Panc1 (cell line): ENCODE results near the gene FRK. TPM values are rescaled to one million over a fixed set of nuclear protein-coding genes. Genes with fewer than 3 reads are reported as not detected.

Source experiments
- ATAC-seq: fragments of 200-7000 bp; cut with Tn5 transposase; 2 replicates; pipeline ENCODE4 v1.9.1; 2020; ENCODE audit warnings: mild to moderate bottlenecking, moderate library complexity
- BruUV-seq: library from RNA; stranded (reverse); fragments of 400-500 nt; replicated peaks from 2 replicates; lab custom pipeline; 2021; lab: Mats Ljungman, UMichigan
- CTCF ChIA-PET: fragments of 300-600 bp; sonication (Branson Sonifier 250); formaldehyde crosslinking; loops from one replicate; lab custom pipeline; 2022; ENCODE audit warnings: antibody characterized with exemption; lab: Charles Lee
- POLR2A ChIA-PET: fragments of 300-600 bp; sonication (Branson Sonifier 250); formaldehyde crosslinking; loops from one replicate; lab custom pipeline; 2022; ENCODE audit warnings: antibody characterized with exemption; lab: Charles Lee
- DNase-seq: peaks from one replicate; pipeline ENCODE4 v3.0.0-alpha.2; 2010; ENCODE audit warnings: low read depth, low spot score
- H3K27ac ChIP-seq: 2 replicates; pipeline ENCODE4 v1.5.1; 2011; ENCODE audit warnings: mild to moderate bottlenecking, low read length, inconsistent platforms
- H3K27me3 ChIP-seq: fragments of 200-500 bp; sonication (Bioruptor generic); 2 replicates; pipeline ENCODE4 v1.6.0; 2014; ENCODE audit warnings: low read length, inconsistent platforms; ENCODE audit not compliant: control insufficient read depth, insufficient read depth
- H3K36me3 ChIP-seq: fragments of 200-500 bp; sonication (Bioruptor generic); 2 replicates; pipeline ENCODE4 v1.5.1; 2014; ENCODE audit warnings: inconsistent platforms, mild to moderate bottlenecking, low read length, moderate library complexity; ENCODE audit not compliant: control insufficient read depth, insufficient read depth
- H3K4me1 ChIP-seq: 2 replicates; pipeline ENCODE4 v1.5.1; 2011; ENCODE audit warnings: inconsistent platforms, mild to moderate bottlenecking, low read length, moderate library complexity; ENCODE audit not compliant: control insufficient read depth, insufficient read depth
- H3K4me3 ChIP-seq, 2 experiments: 2 replicates each; pipeline ENCODE4 v1.5.1; 2011 to 2012; ENCODE audit warnings: low read depth in 2 of 2, low read length in 2 of 2, mild to moderate bottlenecking in 2 of 2, inconsistent platforms in 1 of 2, moderate library complexity in 1 of 2
- H3K9me3 ChIP-seq: fragments of 200-500 bp; sonication (Bioruptor generic); 2 replicates; pipeline ENCODE4 v1.5.1; 2014; ENCODE audit warnings: low read depth, mild to moderate bottlenecking, inconsistent platforms, low read length, moderate library complexity; ENCODE audit not compliant: control insufficient read depth, insufficient read depth
- CTCF ChIP-seq: fragments of 450-650 bp; IDR thresholded peaks from 2 replicates; pipeline ENCODE4 v1.5.1; 2017; ENCODE audit warnings: mild to moderate bottlenecking
- POLR2AphosphoS5 ChIP-seq: IDR thresholded peaks from 2 replicates; pipeline ENCODE4 v1.6.1; 2012; ENCODE audit warnings: mild to moderate bottlenecking, low read depth, low read length, moderate library complexity
- REST ChIP-seq, 2 experiments: IDR thresholded peaks; 2 replicates each; pipeline ENCODE4 v1.6.1; 2011 to 2012; ENCODE audit warnings: low read depth in 2 of 2, control low read depth in 1 of 2, low read length in 1 of 2, mild to moderate bottlenecking in 1 of 2, moderate library complexity in 1 of 2; ENCODE audit not compliant: insufficient read depth in 1 of 2
- SIN3A ChIP-seq: IDR thresholded peaks from 2 replicates; pipeline ENCODE4 v1.6.1; 2012; ENCODE audit warnings: low read depth, mild to moderate bottlenecking, low read length, moderate library complexity, borderline replicate concordance; ENCODE audit not compliant: insufficient read depth
- TCF7L2 ChIP-seq: IDR thresholded peaks from 2 replicates; pipeline ENCODE4 v1.6.1; 2011; ENCODE audit warnings: mild to moderate bottlenecking, low read depth, low read length, inconsistent platforms
- in situ Hi-C: cut with HindIII; loops from 2 replicates; pipeline ENCODE4 v1.10.0; 2016; ENCODE audit warnings: low sequenced_read_pairs, low pct_unique_long_range_greater_than_20kb
- intact Hi-C: fragments of 100-400 bp; cut with micrococcal nuclease; formaldehyde crosslinking; loops from one replicate; pipeline ENCODE4 v1.10.0; 2022; ENCODE audit not compliant: unreplicated experiment
- total RNA-seq: library from RNA; stranded (reverse); gene quantifications from one replicate; pipeline ENCODE4 v1.2.1, GENCODE V29; 2021; ENCODE audit not compliant: unreplicated experiment

The FRK gene
- total RNA-seq, 1 experiment from 2014 or later: 2.5 TPM

GRCh38 chr6:115882174-115882573 lies 178.5 kb downstream of the FRK start:
- TF ChIP-seq POLR2AphosphoS5 (no peak), TCF7L2 (no peak), CTCF (no peak), SIN3A (no peak), REST (IDR thresholded peaks at IDR 0.05; ENCODE audit: insufficient read depth in 1 of 2, low read depth in 2 of 2, low read length in 1 of 2) (no peak)
- no peak for ATAC-seq
- Histone ChIP-seq H3K9me3 (no peaks in the 10 kb centered on the region), H3K4me1 (no peaks in the 10 kb centered on the region), H3K4me3 (no peak overlapping the region), H3K27ac (no peak overlapping the region), H3K36me3 (no peaks in the 10 kb centered on the region), H3K27me3 (no peaks in the 10 kb centered on the region)
- no TSS peak for BruUV-seq
- no peak for DNase-seq
- intact Hi-C loops: no loop called here
- CTCF ChIA-PET: no interaction called here
- POLR2A ChIA-PET: no interaction called here
- in situ Hi-C loops: no loop called here

Other genes with a start within 250 kb of the FRK start
- gene NT5DC1, start 40.0 kb upstream of the FRK start, total RNA-seq: 79.1 TPM
- gene COL10A1, start 65.2 kb upstream of the FRK start, total RNA-seq: not detected
- 7.6 TPM for gene TSPYL4, start 193.2 kb upstream of the FRK start, total RNA-seq
- gene TSPYL1, start 219.0 kb upstream of the FRK start, total RNA-seq: 103 TPM